NB4 (cell line): ENCODE results near the gene CAMKMT.

ENCODE experiments used
- POLR2A ChIP-seq: IDR thresholded peaks from 2 replicates; pipeline ENCODE4 v1.6.1; 2011; ENCODE audit warnings: mild to moderate bottlenecking; ENCODE audit not compliant: insufficient read length; ENCODE audit errors: extremely low read depth
- TF ChIP-seq, protein P1 (sequence below): IDR thresholded peaks from one replicate; pipeline ENCODE4 v1.5.1; 2012; ENCODE audit warnings: low read depth, low read length
- TF ChIP-seq, protein P2 (sequence below): IDR thresholded peaks from 2 replicates; pipeline ENCODE4 v1.6.1; 2011; ENCODE audit warnings: low read depth, low read length

DNA sequence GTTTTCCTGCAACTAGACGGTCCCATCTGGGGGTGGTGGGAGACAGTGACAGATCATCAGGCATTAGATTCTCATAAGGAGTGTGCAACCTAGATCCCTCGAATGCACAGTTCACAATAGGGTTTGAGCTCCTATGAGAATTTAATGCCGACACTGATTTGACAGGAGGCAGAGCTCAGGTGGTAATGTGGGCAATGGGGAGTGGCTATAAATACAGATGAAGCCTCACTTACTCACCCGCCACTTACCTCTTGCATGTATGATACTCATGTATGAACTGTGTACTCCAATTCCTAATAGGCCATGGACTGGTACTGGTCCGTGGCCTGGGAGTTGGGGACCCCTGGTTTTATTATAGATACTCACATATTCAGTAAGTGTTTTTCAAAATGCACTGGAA, 457.3 kb downstream of the CAMKMT start:
- TF ChIP-seq POLR2A: no peak
- TF ChIP-seq, protein P1, sequence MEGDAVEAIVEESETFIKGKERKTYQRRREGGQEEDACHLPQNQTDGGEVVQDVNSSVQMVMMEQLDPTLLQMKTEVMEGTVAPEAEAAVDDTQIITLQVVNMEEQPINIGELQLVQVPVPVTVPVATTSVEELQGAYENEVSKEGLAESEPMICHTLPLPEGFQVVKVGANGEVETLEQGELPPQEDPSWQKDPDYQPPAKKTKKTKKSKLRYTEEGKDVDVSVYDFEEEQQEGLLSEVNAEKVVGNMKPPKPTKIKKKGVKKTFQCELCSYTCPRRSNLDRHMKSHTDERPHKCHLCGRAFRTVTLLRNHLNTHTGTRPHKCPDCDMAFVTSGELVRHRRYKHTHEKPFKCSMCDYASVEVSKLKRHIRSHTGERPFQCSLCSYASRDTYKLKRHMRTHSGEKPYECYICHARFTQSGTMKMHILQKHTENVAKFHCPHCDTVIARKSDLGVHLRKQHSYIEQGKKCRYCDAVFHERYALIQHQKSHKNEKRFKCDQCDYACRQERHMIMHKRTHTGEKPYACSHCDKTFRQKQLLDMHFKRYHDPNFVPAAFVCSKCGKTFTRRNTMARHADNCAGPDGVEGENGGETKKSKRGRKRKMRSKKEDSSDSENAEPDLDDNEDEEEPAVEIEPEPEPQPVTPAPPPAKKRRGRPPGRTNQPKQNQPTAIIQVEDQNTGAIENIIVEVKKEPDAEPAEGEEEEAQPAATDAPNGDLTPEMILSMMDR: no peak
- TF ChIP-seq, protein P2, sequence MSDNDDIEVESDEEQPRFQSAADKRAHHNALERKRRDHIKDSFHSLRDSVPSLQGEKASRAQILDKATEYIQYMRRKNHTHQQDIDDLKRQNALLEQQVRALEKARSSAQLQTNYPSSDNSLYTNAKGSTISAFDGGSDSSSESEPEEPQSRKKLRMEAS: no peak
